Measurements from ENCODE around the gene LRFN2. TPM values are rescaled to one million over a fixed set of nuclear protein-coding genes. Genes with fewer than 3 reads are reported as not detected.

The LRFN2 gene
- total RNA-seq, 1 donor from 2014 or later: 0.35 TPM

- Mint-ChIP-seq H3K4me1 (no peaks in the 10 kb centered on the region), H3K9me3 (no peaks in the 10 kb centered on the region), H3K36me3 (ENCODE audit: low read depth) (no peaks in the 10 kb centered on the region), H3K4me3 (no peak overlapping the region), H3K27ac (no peak overlapping the region), H3K27me3 (peaks cover 45% of the 10 kb centered on the region)
- DNase-seq: no peak
- intact Hi-C loops (cut with micrococcal nuclease): no loop called here
Observed at GRCh38 chr6:40610229-40610628, 23.1 kb upstream of the LRFN2 start.

GRCh38 chr6:40606981-40607380 is 19.8 kb upstream of the LRFN2 start:
- Mint-ChIP-seq H3K36me3 (ENCODE audit: low read depth) (no peaks in the 10 kb centered on the region), H3K4me3 (no peak overlapping the region), H3K9me3 (no peaks in the 10 kb centered on the region), H3K27ac (no peak overlapping the region), H3K27me3 (peaks cover 45% of the 10 kb centered on the region), H3K4me1 (no peaks in the 10 kb centered on the region)
- DNase-seq: no peak
- intact Hi-C loops (cut with micrococcal nuclease): no loop called here

GRCh38 chr6:40606526-40606925 is 19.4 kb upstream of the LRFN2 start:
- Mint-ChIP-seq H3K4me1 (no peaks in the 10 kb centered on the region), H3K27ac (no peak overlapping the region), H3K9me3 (no peaks in the 10 kb centered on the region), H3K36me3 (ENCODE audit: low read depth) (no peaks in the 10 kb centered on the region), H3K4me3 (no peak overlapping the region), H3K27me3 (peaks cover 47% of the 10 kb centered on the region)
- intact Hi-C loops (cut with micrococcal nuclease): no loop called here
- DNase-seq: no peak

DNA sequence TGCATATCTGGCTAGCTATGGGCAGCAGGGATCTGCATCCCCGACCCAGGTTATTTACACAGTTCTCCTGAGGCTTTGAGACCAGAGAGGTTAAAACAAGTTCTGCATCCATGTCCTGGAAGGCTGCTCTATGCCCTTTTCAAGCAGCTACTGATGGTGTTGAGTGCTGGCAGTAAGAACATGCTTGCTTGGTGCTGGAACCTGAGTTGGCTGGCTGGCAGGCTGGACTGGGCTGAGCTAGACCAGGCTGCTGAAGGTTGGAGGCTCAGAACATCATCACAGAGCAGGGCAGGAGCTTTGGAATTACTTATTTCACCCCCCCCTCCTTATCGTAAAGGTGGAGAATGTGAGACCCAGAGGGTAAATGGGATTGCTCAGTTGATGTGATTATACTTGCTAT is 16.9 kb upstream of the LRFN2 start:
- H3K9me3 Mint-ChIP-seq: no peaks in the 10 kb centered on the region
- no peak overlapping the region for H3K27ac Mint-ChIP-seq
- no peak for DNase-seq
- peaks cover 47% of the 10 kb centered on the region for H3K27me3 Mint-ChIP-seq
- no peaks in the 10 kb centered on the region for H3K36me3 Mint-ChIP-seq (ENCODE audit: low read depth)
- intact Hi-C loops (cut with micrococcal nuclease): no loop called here
- H3K4me1 Mint-ChIP-seq: no peaks in the 10 kb centered on the region
- no peak overlapping the region for H3K4me3 Mint-ChIP-seq

DNA sequence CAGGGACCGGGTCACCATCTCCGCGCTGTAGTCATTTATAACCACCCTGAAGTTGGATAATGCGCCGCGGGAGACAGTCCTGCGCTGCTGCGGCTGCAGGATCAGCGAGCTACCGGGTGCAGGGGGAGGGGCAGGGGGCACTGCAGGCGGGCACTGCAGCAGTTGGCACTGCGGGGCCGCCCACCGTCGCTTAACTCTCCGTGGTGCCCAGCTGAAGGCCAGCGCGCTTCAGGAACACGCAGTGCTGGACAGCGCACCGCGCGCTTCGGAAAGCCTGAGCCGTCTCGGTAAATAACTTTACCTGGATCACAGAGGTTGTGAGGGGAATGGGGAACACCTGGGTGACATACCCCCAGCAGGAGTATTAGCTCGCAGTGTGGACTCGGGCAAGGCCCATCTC is 12.4 kb upstream of the LRFN2 start:
- intact Hi-C loops (cut with micrococcal nuclease): no loop called here
- no peaks in the 10 kb centered on the region for H3K4me1 Mint-ChIP-seq
- no peak overlapping the region for H3K27ac Mint-ChIP-seq
- DNase-seq: peak; percentile 59
- no peaks in the 10 kb centered on the region for H3K9me3 Mint-ChIP-seq
- peaks cover 37% of the 10 kb centered on the region for H3K27me3 Mint-ChIP-seq
- H3K36me3 Mint-ChIP-seq (ENCODE audit: low read depth): no peaks in the 10 kb centered on the region
- no peak overlapping the region for H3K4me3 Mint-ChIP-seq

GRCh38 chr6:40598516-40598915 is 11.4 kb upstream of the LRFN2 start:
- no peaks in the 10 kb centered on the region for H3K4me1 Mint-ChIP-seq
- H3K27ac Mint-ChIP-seq: no peak overlapping the region
- H3K4me3 Mint-ChIP-seq: no peak overlapping the region
- DNase-seq: no peak
- no peaks in the 10 kb centered on the region for H3K36me3 Mint-ChIP-seq (ENCODE audit: low read depth)
- H3K27me3 Mint-ChIP-seq: peaks cover 33% of the 10 kb centered on the region
- no peaks in the 10 kb centered on the region for H3K9me3 Mint-ChIP-seq
- intact Hi-C loops (cut with micrococcal nuclease): no loop called here

- Mint-ChIP-seq H3K27me3 (peaks cover 36% of the 10 kb centered on the region), H3K4me3 (no peak overlapping the region), H3K4me1 (no peaks in the 10 kb centered on the region), H3K9me3 (no peaks in the 10 kb centered on the region), H3K36me3 (ENCODE audit: low read depth) (no peaks in the 10 kb centered on the region), H3K27ac (no peak overlapping the region)
- no peak for DNase-seq
- intact Hi-C loops (cut with micrococcal nuclease): no loop called here
Observed at GRCh38 chr6:40597301-40597700, 10.1 kb upstream of the LRFN2 start.

DNA sequence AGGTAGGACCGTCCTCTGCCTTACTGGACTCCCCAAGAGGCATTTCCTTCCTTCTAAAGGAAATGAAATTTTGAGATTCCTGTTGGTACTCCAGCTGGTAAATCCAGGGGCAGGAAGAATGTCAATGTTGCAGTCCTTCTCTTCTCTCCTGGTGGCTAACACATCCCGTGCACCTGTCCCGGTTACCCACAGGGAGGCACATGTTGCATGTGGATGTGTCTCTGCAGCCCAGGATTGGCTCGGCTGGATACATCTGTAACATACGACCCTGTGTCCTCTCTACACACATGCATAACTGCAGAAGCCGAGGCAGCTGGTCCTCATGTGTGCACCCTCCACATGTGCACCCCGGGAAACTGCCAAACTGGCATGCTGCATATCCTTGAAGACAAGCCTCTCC is 1.3 kb upstream of the LRFN2 start:
- intact Hi-C loops (cut with micrococcal nuclease): no loop called here
- peaks cover 55% of the 10 kb centered on the region for H3K27me3 Mint-ChIP-seq
- H3K27ac Mint-ChIP-seq: no peak overlapping the region
- no peaks in the 10 kb centered on the region for H3K36me3 Mint-ChIP-seq (ENCODE audit: low read depth)
- H3K9me3 Mint-ChIP-seq: no peaks in the 10 kb centered on the region
- no peak for DNase-seq
- H3K4me1 Mint-ChIP-seq: peaks cover 19% of the 10 kb centered on the region
- H3K4me3 Mint-ChIP-seq: no peak overlapping the region

DNA sequence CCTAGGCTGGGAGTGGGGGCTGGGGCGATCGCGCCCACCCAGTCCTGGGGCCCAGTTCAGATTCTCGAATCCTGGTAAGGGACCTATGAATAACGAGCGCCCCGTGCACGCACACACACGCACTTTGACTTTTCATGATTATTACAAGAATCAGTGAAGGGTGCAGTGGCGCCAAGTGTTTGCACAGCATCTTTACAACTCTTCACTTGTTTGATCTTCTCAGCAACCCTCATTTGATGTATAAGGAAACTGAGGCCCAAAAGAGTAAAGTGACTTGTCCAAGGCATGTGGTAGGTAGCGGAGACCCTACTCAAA is 863 bp upstream of the LRFN2 start:
- no peak overlapping the region for H3K27ac Mint-ChIP-seq
- no peaks in the 10 kb centered on the region for H3K36me3 Mint-ChIP-seq (ENCODE audit: low read depth)
- H3K4me1 Mint-ChIP-seq: peaks cover 22% of the 10 kb centered on the region
- no peaks in the 10 kb centered on the region for H3K9me3 Mint-ChIP-seq
- peak overlapping the region; percentile 19 for H3K4me3 Mint-ChIP-seq
- no peak for DNase-seq
- peaks cover 51% of the 10 kb centered on the region for H3K27me3 Mint-ChIP-seq
- intact Hi-C loops (cut with micrococcal nuclease): no loop called here

DNA sequence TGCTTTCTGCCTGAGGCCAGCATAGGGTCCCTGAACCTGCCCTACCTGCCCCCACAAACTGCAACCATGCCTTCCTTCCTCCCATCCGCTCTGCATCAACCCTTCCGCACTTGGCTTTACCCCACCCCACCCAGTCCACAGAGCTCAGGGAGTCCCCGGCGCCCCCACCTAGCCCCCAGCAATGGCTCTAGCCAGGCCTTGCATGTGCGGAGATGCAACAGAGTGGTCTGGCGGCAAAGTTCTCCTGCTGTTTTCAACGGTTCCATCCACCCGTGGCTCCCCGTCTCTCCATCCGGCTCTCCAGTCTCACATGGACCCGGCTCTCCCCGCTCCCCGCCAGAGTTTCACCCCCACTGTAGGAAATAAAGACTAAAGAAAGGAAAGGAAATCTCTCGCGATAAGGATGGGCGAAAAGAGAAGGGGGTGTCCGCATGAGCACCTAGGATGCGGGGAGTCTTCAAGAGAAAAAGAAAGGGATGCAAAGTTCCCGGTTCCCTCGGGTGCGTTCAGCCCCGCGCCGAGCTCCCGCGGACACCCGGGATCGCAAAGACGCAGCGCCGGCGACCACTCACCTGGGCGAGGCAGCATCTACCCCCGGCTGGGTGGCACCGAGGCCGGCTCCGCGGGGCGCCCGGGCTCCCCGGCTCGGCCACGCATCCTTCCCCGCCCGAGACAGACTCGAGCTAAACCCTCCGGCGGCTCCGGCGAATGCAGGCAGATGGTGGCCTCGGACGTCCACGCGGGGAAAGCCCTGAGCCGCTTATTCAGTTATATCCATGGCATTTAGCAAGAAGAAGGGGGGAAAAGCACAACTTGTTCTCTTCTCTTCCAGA is 579 bp downstream of the LRFN2 start:
- DNase-seq: peak; percentile 72
- peaks cover 43% of the 10 kb centered on the region for H3K27me3 Mint-ChIP-seq

GRCh38 chr6:40585651-40586269 is 1.4 kb downstream of the LRFN2 start:
- Mint-ChIP-seq H3K4me1 (peaks cover 22% of the 10 kb centered on the region), H3K9me3 (no peaks in the 10 kb centered on the region), H3K27me3 (peaks cover 41% of the 10 kb centered on the region), H3K36me3 (ENCODE audit: low read depth) (no peaks in the 10 kb centered on the region), H3K27ac (no peak overlapping the region), H3K4me3 (peak overlapping the region; percentile 91)
- peak; percentile 56 for DNase-seq
- intact Hi-C loops (cut with micrococcal nuclease): no loop called here

More for the DNA sequence above, 579 bp downstream of the LRFN2 start:
- H3K9me3 Mint-ChIP-seq: no peaks in the 10 kb centered on the region
- peaks cover 22% of the 10 kb centered on the region for H3K4me1 Mint-ChIP-seq
- H3K4me3 Mint-ChIP-seq: peak overlapping the region; percentile 91
- intact Hi-C loops (cut with micrococcal nuclease): loop anchor here (1.0 kb wide), 1 partner anchor 258 kb away; no protein-coding TSS in a partner anchor
- no peaks in the 10 kb centered on the region for H3K36me3 Mint-ChIP-seq (ENCODE audit: low read depth)
- no peak overlapping the region for H3K27ac Mint-ChIP-seq

- Mint-ChIP-seq H3K9me3 (no peaks in the 10 kb centered on the region), H3K27me3 (peaks cover 39% of the 10 kb centered on the region), H3K36me3 (ENCODE audit: low read depth) (no peaks in the 10 kb centered on the region), H3K4me3 (peak overlapping the region; percentile 91), H3K4me1 (peaks cover 22% of the 10 kb centered on the region), H3K27ac (no peak overlapping the region)
- no peak for DNase-seq
- intact Hi-C loops (cut with micrococcal nuclease): no loop called here
Observed at GRCh38 chr6:40585223-40585622, 1.9 kb downstream of the LRFN2 start.

- DNase-seq: no peak
- Mint-ChIP-seq H3K4me3 (peak overlapping the region; percentile 9), H3K9me3 (no peaks in the 10 kb centered on the region), H3K27me3 (peaks cover 39% of the 10 kb centered on the region), H3K4me1 (peaks cover 22% of the 10 kb centered on the region), H3K27ac (no peak overlapping the region), H3K36me3 (ENCODE audit: low read depth) (no peaks in the 10 kb centered on the region)
- intact Hi-C loops (cut with micrococcal nuclease): no loop called here
Observed at GRCh38 chr6:40584741-40585140, 2.4 kb downstream of the LRFN2 start.

DNA sequence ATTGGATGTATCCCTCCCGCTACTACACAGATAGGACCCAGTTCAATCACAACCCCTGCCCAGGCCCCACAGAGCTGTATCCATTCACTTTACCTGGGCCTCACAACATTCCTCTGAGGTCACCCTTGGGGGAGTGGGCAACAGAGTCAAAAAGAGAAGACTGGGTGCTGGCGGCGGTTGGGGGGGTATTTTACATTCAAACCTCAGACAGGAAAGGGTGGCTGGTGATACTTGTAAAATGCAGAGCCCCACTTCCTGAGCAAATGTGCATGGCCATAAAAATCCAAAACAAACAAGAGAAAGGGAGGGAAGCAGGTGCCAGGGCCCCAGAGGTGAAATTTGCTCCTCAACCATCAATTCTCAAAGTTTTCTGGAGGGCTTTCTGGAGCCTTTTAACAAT is 3.5 kb downstream of the LRFN2 start:
- intact Hi-C loops (cut with micrococcal nuclease): no loop called here
- no peak for DNase-seq
- Mint-ChIP-seq H3K4me1 (peaks cover 22% of the 10 kb centered on the region), H3K36me3 (ENCODE audit: low read depth) (no peaks in the 10 kb centered on the region), H3K27ac (no peak overlapping the region), H3K27me3 (peaks cover 32% of the 10 kb centered on the region), H3K4me3 (no peak overlapping the region), H3K9me3 (no peaks in the 10 kb centered on the region)
